AG04449 (cell line): Measurements from ENCODE around the gene ZNF888.
"Not testable (repeated sequence)": the region's sequence is repeated elsewhere in the genome, so short reads cannot be mapped to it uniquely, and the experiment has no call there.

Experiments
- CTCF ChIA-PET: fragments of 350-600 bp; formaldehyde crosslinking; extraction: SDS; loops from one replicate; lab custom pipeline; 2021; ENCODE audit warnings: antibody characterized with exemption; lab: Yijun Ruan, JAX
- POLR2A ChIA-PET: fragments of 400-600, 350-600 bp; formaldehyde crosslinking; extraction: SDS; loops from one replicate; lab custom pipeline; 2020; ENCODE audit warnings: antibody characterized with exemption, inconsistent platforms; lab: Yijun Ruan, JAX
- DNase-seq: peaks from one replicate; pipeline ENCODE4 v3.0.0-alpha.2; 2010; ENCODE audit warnings: low read depth, low spot score
- H3K4me3 ChIP-seq: 2 replicates; pipeline ENCODE4 v1.5.1; 2011; ENCODE audit warnings: low read depth, mild to moderate bottlenecking, control low read depth, low read length
- CTCF ChIP-seq: IDR thresholded peaks from one replicate; pipeline ENCODE4 v1.5.1; 2011; ENCODE audit warnings: mild to moderate bottlenecking, moderate library complexity, low read length, control low read depth, inconsistent platforms; ENCODE audit not compliant: insufficient read depth; ENCODE audit errors: missing control alignments

ZNF888 gene

GRCh38 chr19:52942386-52943133, 19.3 kb upstream of the ZNF888 start:
- no peak for TF ChIP-seq CTCF
- no peak for DNase-seq
- ChIA-PET POLR2A (no interaction called here), CTCF (no interaction called here)
- H3K4me3 ChIP-seq: peak overlapping the region; percentile 77

- ChIA-PET CTCF (no interaction called here), POLR2A (no interaction called here)
- TF ChIP-seq CTCF: no peak
- DNase-seq: no peak
- H3K4me3 ChIP-seq: peak overlapping the region; percentile 77
Measured at GRCh38 chr19:52941941-52942385, 18.7 kb upstream of the ZNF888 start.

- DNase-seq, CTCF ChIA-PET, POLR2A ChIA-PET: not testable (repeated sequence)
- peak overlapping the region; percentile 77 for H3K4me3 ChIP-seq
Measured at GRCh38 chr19:52941523-52941922, 18.3 kb upstream of the ZNF888 start.

GRCh38 chr19:52940905-52941304, 17.7 kb upstream of the ZNF888 start:
- POLR2A ChIA-PET, H3K4me3 ChIP-seq, DNase-seq, CTCF ChIA-PET: not testable (repeated sequence)

GRCh38 chr19:52938761-52939160, 15.5 kb upstream of the ZNF888 start:
- no peak for TF ChIP-seq CTCF
- ChIA-PET CTCF (no interaction called here), POLR2A (no interaction called here)
- H3K4me3 ChIP-seq: no peak overlapping the region
- DNase-seq: no peak

GRCh38 chr19:52936954-52937325, 13.7 kb upstream of the ZNF888 start:
- no peak for DNase-seq
- TF ChIP-seq CTCF: no peak
- POLR2A ChIA-PET: no interaction called here
- no peak overlapping the region for H3K4me3 ChIP-seq
- CTCF ChIA-PET: no interaction called here

GRCh38 chr19:52936151-52936953, 13.1 kb upstream of the ZNF888 start:
- DNase-seq: no peak
- CTCF ChIA-PET: no interaction called here
- POLR2A ChIA-PET: no interaction called here
- no peak for TF ChIP-seq CTCF
- H3K4me3 ChIP-seq: no peak overlapping the region
